Adrenal gland (tissue), 5 donors: Measurements from ENCODE around the gene CHCHD4.

Experiments used
- POLR2A ChIP-seq, 2 donors: fragments of 450-650 bp; IDR thresholded peaks; one replicate each; pipeline ENCODE4 v1.6.1; 2017; ENCODE audit warnings: antibody characterized with exemption in 2 of 2, mild to moderate bottlenecking in 2 of 2, moderate library complexity in 1 of 2
- TF ChIP-seq, protein P1 (sequence below), 6 experiments: fragments of 450-650 bp in 4 of 6; fragments of 200-600 bp in 2 of 6; sonication (generic) in 1 of 6; IDR thresholded peaks; 1 replicate in 5 of 6; 2 replicates in 1 of 6; pipeline versions ENCODE4 v1.5.1 to v1.8.0; 2016 to 2021; ENCODE audit warnings: antibody characterized with exemption in 6 of 6, mild to moderate bottlenecking in 2 of 6, moderate library complexity in 1 of 6
- donor health status: DM: no; HTN: no; CAD: no.

GRCh38 chr3:14148041-14148985, 23.6 kb upstream of the CHCHD4 start:
- TF ChIP-seq, protein P1, sequence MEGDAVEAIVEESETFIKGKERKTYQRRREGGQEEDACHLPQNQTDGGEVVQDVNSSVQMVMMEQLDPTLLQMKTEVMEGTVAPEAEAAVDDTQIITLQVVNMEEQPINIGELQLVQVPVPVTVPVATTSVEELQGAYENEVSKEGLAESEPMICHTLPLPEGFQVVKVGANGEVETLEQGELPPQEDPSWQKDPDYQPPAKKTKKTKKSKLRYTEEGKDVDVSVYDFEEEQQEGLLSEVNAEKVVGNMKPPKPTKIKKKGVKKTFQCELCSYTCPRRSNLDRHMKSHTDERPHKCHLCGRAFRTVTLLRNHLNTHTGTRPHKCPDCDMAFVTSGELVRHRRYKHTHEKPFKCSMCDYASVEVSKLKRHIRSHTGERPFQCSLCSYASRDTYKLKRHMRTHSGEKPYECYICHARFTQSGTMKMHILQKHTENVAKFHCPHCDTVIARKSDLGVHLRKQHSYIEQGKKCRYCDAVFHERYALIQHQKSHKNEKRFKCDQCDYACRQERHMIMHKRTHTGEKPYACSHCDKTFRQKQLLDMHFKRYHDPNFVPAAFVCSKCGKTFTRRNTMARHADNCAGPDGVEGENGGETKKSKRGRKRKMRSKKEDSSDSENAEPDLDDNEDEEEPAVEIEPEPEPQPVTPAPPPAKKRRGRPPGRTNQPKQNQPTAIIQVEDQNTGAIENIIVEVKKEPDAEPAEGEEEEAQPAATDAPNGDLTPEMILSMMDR (IDR thresholded peaks at IDR 0.05) = peak in 1 of 6 experiments; percentile 14
- TF ChIP-seq POLR2A (IDR thresholded peaks at IDR 0.05) = no peak
